K562 (cell line): ENCODE measurements around the gene LRMDA. TPM values are rescaled to one million over a fixed set of nuclear protein-coding genes. Genes with fewer than 3 reads are reported as not detected.

Experiments
- ARID4B ChIP-seq: sonication (generic); formaldehyde crosslinking; IDR thresholded peaks from 2 replicates; pipeline ENCODE4 v1.8.0; 2022; ENCODE audit warnings: mild to moderate bottlenecking, missing genetic modification reagents
- HNRNPL ChIP-seq: fragments of 200-400 bp; formaldehyde crosslinking; IDR thresholded peaks from 2 replicates; pipeline ENCODE4 v1.6.1; 2017; ENCODE audit warnings: low read depth, mild to moderate bottlenecking, low read length
- L3MBTL2 ChIP-seq: fragments of 450-650 bp; IDR thresholded peaks from 2 replicates; pipeline ENCODE4 v1.6.1; 2016; ENCODE audit warnings: mild to moderate bottlenecking, moderate library complexity
- MCM3 ChIP-seq: fragments of 450-650 bp; IDR thresholded peaks from 2 replicates; pipeline ENCODE4 v1.6.1; 2016
- NCOA4 ChIP-seq: fragments of 450-650 bp; IDR thresholded peaks from 2 replicates; pipeline ENCODE4 v1.6.1; 2018; ENCODE audit warnings: mild to moderate bottlenecking; ENCODE audit not compliant: partially characterized antibody
- POU5F1 ChIP-seq: fragments of 150-350 bp; IDR thresholded peaks from 2 replicates; pipeline ENCODE4 v1.6.1; 2014; ENCODE audit warnings: borderline replicate concordance, low read length, low read depth, mild to moderate bottlenecking; ENCODE audit not compliant: partially characterized antibody
- TBP ChIP-seq: optimal IDR thresholded peaks from 2 replicates; pipeline ENCODE3; 2011; ENCODE audit warnings: low read depth, low read length, improper control_type of control experiment
- TFAP4 ChIP-seq: sonication (generic); formaldehyde crosslinking; IDR thresholded peaks from 2 replicates; pipeline ENCODE4 v1.8.0; 2022; ENCODE audit warnings: missing genetic modification reagents, mild to moderate bottlenecking, moderate library complexity, borderline replicate concordance
- ZFP1 ChIP-seq: fragments of 450-650 bp; formaldehyde crosslinking; IDR thresholded peaks from 2 replicates; pipeline ENCODE4 v1.4.0; 2020; ENCODE audit warnings: mild to moderate bottlenecking, mixed read lengths
- ZNF407 ChIP-seq: fragments of 450-650 bp; IDR thresholded peaks from 2 replicates; pipeline ENCODE4 v1.6.1; 2016; ENCODE audit warnings: low read depth
- ZNF436 ChIP-seq: fragments of 250-450, 450-650 bp; sonication (Bioruptor Pico); formaldehyde crosslinking; IDR thresholded peaks from 2 replicates; pipeline ENCODE4 v1.7.0; 2020; ENCODE audit warnings: mild to moderate bottlenecking
- polyA plus RNA-seq, 8 experiments: library from polyadenylated mRNA; depleted of rRNA in 4 of 8; stranded (reverse) in 5 of 8; unstranded in 3 of 8; fragments of >200 nt; fragmentation: Nextera tagmentation in 2 of 8; fragmentation: Illumina TruSeq in 1 of 8; extraction: Ambion mirVana in 2 of 8; extraction: Trizol in 1 of 8; gene quantifications; 2 replicates each; pipeline versions ENCODE4 v1.2.1 to v1.2.3, GENCODE V29; 2011 to 2014; ENCODE audit warnings: inconsistent platforms in 1 of 8, missing spikeins in 1 of 8
- total RNA-seq, 7 experiments: library from RNA; depleted of rRNA in 6 of 7; stranded (reverse); fragments of >200 nt in 6 of 7; fragmentation: Illumina TruSeq in 2 of 7; extraction: Trizol in 2 of 7; gene quantifications; 2 replicates each; pipeline versions ENCODE4 v1.2.1 to v1.2.3, GENCODE V29; 2011 to 2021; ENCODE audit warnings: low replicate concordance in 1 of 7
- TF ChIP-seq, protein P1 (sequence below): sonication (generic); formaldehyde crosslinking; IDR thresholded peaks from 2 replicates; pipeline ENCODE4 v1.8.0; 2022; ENCODE audit warnings: missing genetic modification reagents, mild to moderate bottlenecking, borderline replicate concordance

LRMDA gene
- total and polyA plus RNA-seq, 9 of the 15 experiments (the other 6 are each of a cell fraction or from before 2014, with no cell fraction given) = 0.25 TPM; not detected in 8

- no peak for TF ChIP-seq ZNF407
- TF ChIP-seq L3MBTL2 = no peak
- TF ChIP-seq ARID4B (CRISPR knock-in tag) = no peak
- TF ChIP-seq HNRNPL = no peak
- TF ChIP-seq POU5F1 = no peak
- TF ChIP-seq TFAP4 = no peak
- TF ChIP-seq, protein P1, sequence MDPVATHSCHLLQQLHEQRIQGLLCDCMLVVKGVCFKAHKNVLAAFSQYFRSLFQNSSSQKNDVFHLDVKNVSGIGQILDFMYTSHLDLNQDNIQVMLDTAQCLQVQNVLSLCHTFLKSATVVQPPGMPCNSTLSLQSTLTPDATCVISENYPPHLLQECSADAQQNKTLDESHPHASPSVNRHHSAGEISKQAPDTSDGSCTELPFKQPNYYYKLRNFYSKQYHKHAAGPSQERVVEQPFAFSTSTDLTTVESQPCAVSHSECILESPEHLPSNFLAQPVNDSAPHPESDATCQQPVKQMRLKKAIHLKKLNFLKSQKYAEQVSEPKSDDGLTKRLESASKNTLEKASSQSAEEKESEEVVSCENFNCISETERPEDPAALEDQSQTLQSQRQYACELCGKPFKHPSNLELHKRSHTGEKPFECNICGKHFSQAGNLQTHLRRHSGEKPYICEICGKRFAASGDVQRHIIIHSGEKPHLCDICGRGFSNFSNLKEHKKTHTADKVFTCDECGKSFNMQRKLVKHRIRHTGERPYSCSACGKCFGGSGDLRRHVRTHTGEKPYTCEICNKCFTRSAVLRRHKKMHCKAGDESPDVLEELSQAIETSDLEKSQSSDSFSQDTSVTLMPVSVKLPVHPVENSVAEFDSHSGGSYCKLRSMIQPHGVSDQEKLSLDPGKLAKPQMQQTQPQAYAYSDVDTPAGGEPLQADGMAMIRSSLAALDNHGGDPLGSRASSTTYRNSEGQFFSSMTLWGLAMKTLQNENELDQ (CRISPR knock-in tag) = no peak
- TF ChIP-seq ZNF436 (CRISPR knock-in tag) = no peak
- no peak for TF ChIP-seq ZFP1
- no peak for TF ChIP-seq TBP
- TF ChIP-seq NCOA4 = no peak
- no peak for TF ChIP-seq MCM3
Measured at GRCh38 chr10:76453332-76453731, 1021.9 kb downstream of the LRMDA start (continued).
